ENCODE measurements around the gene CAMK1. TPM values are rescaled to one million over a fixed set of nuclear protein-coding genes. Genes with fewer than 3 reads are reported as not detected.
A peak's percentile ranks its signal among the peaks of the same experiment; 100 is the strongest.

The CAMK1 gene
- total RNA-seq, 1 experiment from 2014 or later: 9.7 TPM

DNA sequence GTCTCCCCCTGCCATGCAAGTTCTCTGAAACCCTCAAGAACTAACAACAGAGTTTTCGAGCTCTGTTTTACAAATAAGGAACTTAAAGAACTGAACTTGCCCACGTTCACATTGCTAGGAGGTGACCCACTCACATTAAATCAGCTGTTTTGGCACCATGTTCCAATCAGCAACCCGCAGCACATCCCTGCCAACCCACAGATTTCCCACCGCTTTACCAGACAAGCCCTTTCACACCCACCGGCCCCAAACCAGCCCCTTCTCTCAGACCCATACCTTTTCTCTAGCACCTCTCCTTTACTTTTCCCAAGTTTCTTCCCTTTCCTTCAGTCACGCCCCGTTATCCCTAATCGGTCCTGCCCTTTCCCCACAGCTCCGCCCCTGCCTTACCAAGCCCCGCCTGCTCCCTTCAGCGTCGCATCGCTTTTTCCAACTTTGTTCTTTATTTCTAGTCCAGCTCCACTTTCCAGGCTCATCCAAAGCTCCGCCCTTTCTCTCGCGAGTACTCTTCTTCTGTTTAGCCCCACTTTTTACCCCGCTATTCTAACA lies 39.0 kb downstream of the CAMK1 start:
- Mint-ChIP-seq H3K4me1 (ENCODE audit: low read depth, unreplicated experiment) (peaks cover 23% of the 10 kb centered on the region), H3K27ac (ENCODE audit: unreplicated experiment) (peak overlapping the region; percentile 83), H3K36me3 (ENCODE audit: insufficient read depth, unreplicated experiment) (peaks cover 22% of the 10 kb centered on the region), H3K27me3 (ENCODE audit: insufficient read depth, unreplicated experiment) (no peaks in the 10 kb centered on the region), H3K4me3 (ENCODE audit: unreplicated experiment) (peak overlapping the region; percentile 84), H3K9me3 (ENCODE audit: unreplicated experiment) (no peaks in the 10 kb centered on the region)
- H3K4me3 ChIP-seq (ENCODE audit: low read depth, low read length): peak overlapping the region; percentile 39
- intact Hi-C loops (cut with micrococcal nuclease; ENCODE audit: unreplicated experiment): loop anchor here (1.0 to 10.0 kb wide), 3 partner anchors 19 to 376 kb away; partner anchors contain the start of genes MTMR14 and OGG1
- POLR2A ChIA-PET: interaction anchor here (0.7 to 1.7 kb wide), 3 partner anchors 19 to 81 kb away, joined by 3 to 9 read pairs (median 3); partner anchors contain the start of gene OGG1
- no peaks in the 10 kb centered on the region for H3K9me3 ChIP-seq
- CTCF ChIA-PET: interaction anchor here (0.9 to 1.5 kb wide), 2 partner anchors 9 to 19 kb away, joined by 4 to 7 read pairs; partner anchors contain the start of gene OGG1
- H3K36me3 ChIP-seq (ENCODE audit: control insufficient read depth, insufficient read depth, low read length): no peaks in the 10 kb centered on the region
- H3K27me3 ChIP-seq (replicated peaks; ENCODE audit: control insufficient read depth, insufficient read depth, low read length): no peaks in the 10 kb centered on the region
- H3K4me1 ChIP-seq: peaks cover 7% of the 10 kb centered on the region; the same call in 1 of the 2 replicates
- no peak for DNase-seq
- BruUV-seq (replicated peaks): no TSS peak
- TF ChIP-seq, protein P1, sequence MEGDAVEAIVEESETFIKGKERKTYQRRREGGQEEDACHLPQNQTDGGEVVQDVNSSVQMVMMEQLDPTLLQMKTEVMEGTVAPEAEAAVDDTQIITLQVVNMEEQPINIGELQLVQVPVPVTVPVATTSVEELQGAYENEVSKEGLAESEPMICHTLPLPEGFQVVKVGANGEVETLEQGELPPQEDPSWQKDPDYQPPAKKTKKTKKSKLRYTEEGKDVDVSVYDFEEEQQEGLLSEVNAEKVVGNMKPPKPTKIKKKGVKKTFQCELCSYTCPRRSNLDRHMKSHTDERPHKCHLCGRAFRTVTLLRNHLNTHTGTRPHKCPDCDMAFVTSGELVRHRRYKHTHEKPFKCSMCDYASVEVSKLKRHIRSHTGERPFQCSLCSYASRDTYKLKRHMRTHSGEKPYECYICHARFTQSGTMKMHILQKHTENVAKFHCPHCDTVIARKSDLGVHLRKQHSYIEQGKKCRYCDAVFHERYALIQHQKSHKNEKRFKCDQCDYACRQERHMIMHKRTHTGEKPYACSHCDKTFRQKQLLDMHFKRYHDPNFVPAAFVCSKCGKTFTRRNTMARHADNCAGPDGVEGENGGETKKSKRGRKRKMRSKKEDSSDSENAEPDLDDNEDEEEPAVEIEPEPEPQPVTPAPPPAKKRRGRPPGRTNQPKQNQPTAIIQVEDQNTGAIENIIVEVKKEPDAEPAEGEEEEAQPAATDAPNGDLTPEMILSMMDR (IDR thresholded peaks at IDR 0.05; ENCODE audit: insufficient read depth in 1 of 2, low read depth in 1 of 2, low read length in 1 of 2, severe bottlenecking in 1 of 2, unreplicated experiment in 1 of 2): no peak

DNA sequence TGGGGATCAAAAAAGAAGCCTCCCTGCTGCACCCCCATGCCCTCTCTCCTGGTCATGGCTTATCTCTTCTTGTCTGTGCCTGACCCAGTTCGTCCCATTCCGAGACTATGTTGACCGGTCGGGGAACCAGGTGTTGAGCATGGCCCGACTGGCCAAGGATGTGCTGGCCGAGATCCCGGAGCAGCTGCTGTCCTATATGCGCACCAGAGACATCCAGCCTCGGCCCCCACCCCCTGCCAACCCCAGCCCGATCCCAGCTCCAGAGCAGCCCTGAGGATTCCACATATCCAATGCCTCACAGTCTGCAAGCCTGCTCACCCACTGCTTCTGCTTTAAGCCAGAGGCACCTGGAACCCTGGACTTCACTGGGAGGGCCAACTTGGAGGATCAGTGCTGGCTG lies 40.3 kb downstream of the CAMK1 start:
- no peak overlapping the region for H3K27ac Mint-ChIP-seq (ENCODE audit: unreplicated experiment)
- ChIA-PET POLR2A (no interaction called here), CTCF (no interaction called here)
- intact Hi-C loops (cut with micrococcal nuclease; ENCODE audit: unreplicated experiment): no loop called here
- no peak for DNase-seq
- BruUV-seq (replicated peaks): no TSS peak
- Histone ChIP-seq H3K9me3 (no peaks in the 10 kb centered on the region), H3K27me3 (replicated peaks; ENCODE audit: control insufficient read depth, insufficient read depth, low read length) (no peaks in the 10 kb centered on the region), H3K4me1 (peaks cover 7% of the 10 kb centered on the region; the same call in 1 of the 2 replicates), H3K36me3 (ENCODE audit: control insufficient read depth, insufficient read depth, low read length) (no peaks in the 10 kb centered on the region), H3K4me3 (ENCODE audit: low read depth, low read length) (no peak overlapping the region)
- no peaks in the 10 kb centered on the region for H3K27me3 Mint-ChIP-seq (ENCODE audit: insufficient read depth, unreplicated experiment)
- H3K9me3 Mint-ChIP-seq (ENCODE audit: unreplicated experiment): no peaks in the 10 kb centered on the region
- H3K4me3 Mint-ChIP-seq (ENCODE audit: unreplicated experiment): no peak overlapping the region
- H3K4me1 Mint-ChIP-seq (ENCODE audit: low read depth, unreplicated experiment): peaks cover 23% of the 10 kb centered on the region
- H3K36me3 Mint-ChIP-seq (ENCODE audit: insufficient read depth, unreplicated experiment): peaks cover 10% of the 10 kb centered on the region
- TF ChIP-seq, protein P1 (IDR thresholded peaks at IDR 0.05; ENCODE audit: insufficient read depth in 1 of 2, low read depth in 1 of 2, low read length in 1 of 2, severe bottlenecking in 1 of 2, unreplicated experiment in 1 of 2): no peak

DNA sequence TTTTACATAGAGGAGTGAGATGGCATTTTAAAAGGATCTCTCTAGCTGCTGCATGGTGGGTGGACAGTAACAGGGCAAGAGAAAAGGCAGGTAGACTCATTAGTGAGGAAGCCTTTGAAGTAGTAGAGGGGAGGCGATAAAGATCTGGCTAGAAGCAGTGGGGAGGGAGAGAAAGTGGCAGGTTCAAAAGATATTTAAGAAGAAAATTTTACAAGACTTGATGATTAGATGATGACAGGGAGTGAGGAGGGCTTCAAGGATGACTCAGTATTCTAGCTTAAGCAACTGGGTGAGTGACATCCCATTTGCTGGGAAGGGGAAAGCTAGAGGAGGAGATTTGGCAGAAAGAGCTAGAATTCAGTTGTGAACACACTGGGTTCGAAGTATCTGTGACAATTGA lies 42.0 kb downstream of the CAMK1 start:
- H3K9me3 ChIP-seq: no peaks in the 10 kb centered on the region
- POLR2A ChIA-PET: no interaction called here
- H3K36me3 ChIP-seq (ENCODE audit: control insufficient read depth, insufficient read depth, low read length): no peaks in the 10 kb centered on the region
- CTCF ChIA-PET: interaction anchor here (1.1 to 1.2 kb wide), 2 partner anchors 9 to 225 kb away, joined by 3 read pairs; no protein-coding TSS in a partner anchor
- peaks cover 2% of the 10 kb centered on the region; the same call in 1 of the 2 replicates for H3K4me1 ChIP-seq
- Mint-ChIP-seq H3K4me1 (ENCODE audit: low read depth, unreplicated experiment) (peaks cover 14% of the 10 kb centered on the region), H3K36me3 (ENCODE audit: insufficient read depth, unreplicated experiment) (peaks cover 6% of the 10 kb centered on the region), H3K4me3 (ENCODE audit: unreplicated experiment) (no peak overlapping the region), H3K9me3 (ENCODE audit: unreplicated experiment) (no peaks in the 10 kb centered on the region), H3K27ac (ENCODE audit: unreplicated experiment) (no peak overlapping the region), H3K27me3 (ENCODE audit: insufficient read depth, unreplicated experiment) (peaks cover 3% of the 10 kb centered on the region)
- intact Hi-C loops (cut with micrococcal nuclease; ENCODE audit: unreplicated experiment): loop anchor here (2.0 kb wide), 1 partner anchor 225 kb away; no protein-coding TSS in a partner anchor
- H3K4me3 ChIP-seq (ENCODE audit: low read depth, low read length): no peak overlapping the region
- TF ChIP-seq, protein P1 (IDR thresholded peaks at IDR 0.05; ENCODE audit: insufficient read depth in 1 of 2, low read depth in 1 of 2, low read length in 1 of 2, severe bottlenecking in 1 of 2, unreplicated experiment in 1 of 2): no peak
- no TSS peak for BruUV-seq (replicated peaks)
- H3K27me3 ChIP-seq (replicated peaks; ENCODE audit: control insufficient read depth, insufficient read depth, low read length): no peaks in the 10 kb centered on the region
- DNase-seq: no peak

Measured in Caco-2 (cell line).